H1 (cell line): ENCODE data around the gene STK39. TPM values are rescaled to one million over a fixed set of nuclear protein-coding genes. Genes with fewer than 3 reads are reported as not detected.

Experiments used
- CTCF ChIA-PET: fragments of 300-600 bp; sonication (Branson Sonifier 250); formaldehyde crosslinking; loops from one replicate; lab custom pipeline; 2021; ENCODE audit not compliant: partially characterized antibody; lab: Charles Lee
- POLR2A ChIA-PET: fragments of 300-600 bp; sonication (Branson Sonifier 250); formaldehyde crosslinking; loops from one replicate; lab custom pipeline; 2021; ENCODE audit warnings: inconsistent platforms; ENCODE audit not compliant: partially characterized antibody; lab: Charles Lee
- DNase-seq, 2 experiments: peaks; one replicate each; pipeline versions ENCODE4 v3.0.0 to v3.0.0-alpha.2; 2010 to 2022; ENCODE audit warnings: low spot score in 2 of 2, low read depth in 1 of 2, mixed read lengths in 1 of 2
- FAIRE-seq: peaks from 2 replicates; lab custom pipeline; 2011; peaks lifted over from hg19 to GRCh38; lab: Jason Lieb, UNC
- H2AFZ ChIP-seq: 2 replicates; pipeline ENCODE4 v1.8.1; 2012; ENCODE audit warnings: low read length, inconsistent platforms
- H2AK5ac ChIP-seq: 2 replicates; pipeline ENCODE4 v1.6.1; 2013; ENCODE audit warnings: low read depth, low read length
- H2BK120ac ChIP-seq: replicated peaks from 2 replicates; pipeline ENCODE3; 2013; ENCODE audit warnings: low read depth, low read length, inconsistent platforms
- H2BK12ac ChIP-seq: 2 replicates; pipeline ENCODE4 v1.6.1; 2013; ENCODE audit warnings: low read depth, low read length
- H2BK15ac ChIP-seq: 2 replicates; pipeline ENCODE4 v1.6.1; 2013; ENCODE audit warnings: low read length
- H2BK20ac ChIP-seq: 2 replicates; pipeline ENCODE4 v1.6.1; 2013; ENCODE audit warnings: low read length
- H2BK5ac ChIP-seq: 2 replicates; pipeline ENCODE4 v1.6.1; 2013; ENCODE audit warnings: low read depth, low read length
- H3K14ac ChIP-seq: 2 replicates; pipeline ENCODE4 v1.6.1; 2013; ENCODE audit warnings: inconsistent platforms; ENCODE audit not compliant: insufficient read length
- H3K18ac ChIP-seq: 2 replicates; pipeline ENCODE4 v1.6.1; 2013; ENCODE audit warnings: low read length; ENCODE audit errors: extremely low read depth
- H3K23ac ChIP-seq: 2 replicates; pipeline ENCODE4 v1.6.1; 2013; ENCODE audit warnings: inconsistent platforms; ENCODE audit not compliant: insufficient read length
- H3K23me2 ChIP-seq: 2 replicates; pipeline ENCODE4 v1.6.1; 2013; ENCODE audit warnings: low read depth, low read length
- H3K27ac ChIP-seq: 2 replicates; pipeline ENCODE4 v1.6.1; 2011; ENCODE audit warnings: low read depth, low read length, inconsistent platforms
- H3K27me3 ChIP-seq, 4 experiments: replicated peaks in 1 of 4; 1 replicate in 1 of 4; 2 replicates in 3 of 4; pipeline versions ENCODE4 v1.6.1 to v1.8.1; 2011 to 2013; ENCODE audit warnings: low read length in 3 of 4, mild to moderate bottlenecking in 3 of 4, inconsistent platforms in 2 of 4, mixed read lengths in 2 of 4, moderate library complexity in 1 of 4; ENCODE audit not compliant: control insufficient read depth in 3 of 4, insufficient read depth in 3 of 4; ENCODE audit errors: extremely low read depth in 1 of 4
- H3K36me3 ChIP-seq, 4 experiments: 2 replicates each; pipeline versions ENCODE4 v1.6.1 to v1.8.1; 2011 to 2013; ENCODE audit warnings: mild to moderate bottlenecking in 4 of 4, low read length in 3 of 4, moderate library complexity in 2 of 4, control low read depth in 1 of 4, inconsistent platforms in 1 of 4; ENCODE audit not compliant: insufficient read depth in 4 of 4, control insufficient read depth in 2 of 4
- H3K4ac ChIP-seq: replicated peaks from 2 replicates; pipeline ENCODE3; 2013; ENCODE audit warnings: low read length, low read depth, mixed read lengths, inconsistent platforms; ENCODE audit not compliant: insufficient read length
- H3K4me1 ChIP-seq, 4 experiments: replicated peaks in 1 of 4; 1 replicate in 1 of 4; 2 replicates in 3 of 4; pipeline versions ENCODE4 v1.6.1 to v1.8.1; 2011 to 2013; ENCODE audit warnings: low read length in 3 of 4, inconsistent platforms in 2 of 4, mixed read lengths in 1 of 4; ENCODE audit not compliant: insufficient read depth in 4 of 4, control insufficient read depth in 3 of 4
- H3K4me2 ChIP-seq, 2 experiments: 2 replicates each; pipeline versions ENCODE4 v1.6.1 to v1.8.1; 2011 to 2013; ENCODE audit warnings: low read depth in 2 of 2, low read length in 2 of 2, control low read depth in 1 of 2, inconsistent platforms in 1 of 2, mild to moderate bottlenecking in 1 of 2; ENCODE audit not compliant: insufficient read depth in 1 of 2
- H3K4me3 ChIP-seq, 4 experiments: fragments of 200-600, 300-600 bp in 1 of 4; sonication (generic), shearing (Covaris generic), sonication (Bioruptor Twin) in 1 of 4; 2 replicates each; pipeline versions ENCODE4 v1.5.1 to v1.8.1; 2011 to 2016; ENCODE audit warnings: low read length in 4 of 4, low read depth in 3 of 4, control low read depth in 2 of 4, inconsistent platforms in 2 of 4, mild to moderate bottlenecking in 2 of 4, mixed read lengths in 1 of 4, moderate library complexity in 1 of 4; ENCODE audit not compliant: insufficient read depth in 2 of 4; ENCODE audit errors: extremely low read depth in 1 of 4
- H3K56ac ChIP-seq: replicated peaks from 2 replicates; pipeline ENCODE3; 2013; ENCODE audit warnings: low read depth, mild to moderate bottlenecking, mixed read lengths, low read length, inconsistent platforms; ENCODE audit not compliant: insufficient read length
- H3K79me1 ChIP-seq: 2 replicates; pipeline ENCODE4 v1.6.1; 2013; ENCODE audit warnings: low read depth, low read length, control low read depth
- H3K79me2 ChIP-seq, 2 experiments: 2 replicates each; pipeline versions ENCODE4 v1.6.1 to v1.8.1; 2012 to 2013; ENCODE audit warnings: low read length in 2 of 2, mild to moderate bottlenecking in 2 of 2, inconsistent platforms in 1 of 2; ENCODE audit not compliant: insufficient read depth in 2 of 2, control insufficient read depth in 1 of 2
- H3K9ac ChIP-seq, 4 experiments: replicated peaks in 1 of 4; 1 replicate in 1 of 4; 2 replicates in 3 of 4; pipeline versions ENCODE4 v1.6.1 to v1.8.1; 2011 to 2013; ENCODE audit warnings: low read depth in 3 of 4, low read length in 3 of 4, control low read depth in 2 of 4, mild to moderate bottlenecking in 2 of 4, moderate library complexity in 2 of 4, inconsistent platforms in 1 of 4; ENCODE audit errors: extremely low read depth in 1 of 4
- H3K9me3 ChIP-seq, 2 experiments: 2 replicates each; pipeline versions ENCODE4 v1.6.1 to v1.8.1; 2012 to 2013; ENCODE audit warnings: mild to moderate bottlenecking in 2 of 2, moderate library complexity in 2 of 2, control low read depth in 1 of 2, inconsistent platforms in 1 of 2, low read depth in 1 of 2, low read length in 1 of 2, mixed read lengths in 1 of 2; ENCODE audit not compliant: insufficient read depth in 2 of 2
- H4K20me1 ChIP-seq, 2 experiments: replicated peaks in 1 of 2; 2 replicates each; pipeline versions ENCODE3 to v1.8.1; 2011 to 2013; ENCODE audit warnings: inconsistent platforms in 2 of 2, low read length in 2 of 2, mild to moderate bottlenecking in 1 of 2; ENCODE audit not compliant: insufficient read depth in 2 of 2, control insufficient read depth in 1 of 2
- H4K5ac ChIP-seq: 2 replicates; pipeline ENCODE4 v1.6.1; 2013; ENCODE audit warnings: low read length, low read depth, mixed read lengths, inconsistent platforms; ENCODE audit not compliant: insufficient read length
- H4K8ac ChIP-seq: 2 replicates; pipeline ENCODE4 v1.8.0; 2013; ENCODE audit warnings: mild to moderate bottlenecking, moderate library complexity, low read length, inconsistent platforms; ENCODE audit not compliant: insufficient read depth; ENCODE audit errors: extremely low read depth
- H4K91ac ChIP-seq: replicated peaks from 2 replicates; pipeline ENCODE3; 2013; ENCODE audit warnings: low read length, mixed read lengths, inconsistent platforms; ENCODE audit not compliant: insufficient read length
- HDAC6 ChIP-seq: IDR thresholded peaks from one replicate; pipeline ENCODE4 v1.7.1; 2012; ENCODE audit warnings: low read depth, mild to moderate bottlenecking, inconsistent platforms, low read length, moderate library complexity
- POLR2A ChIP-seq, 2 experiments: IDR thresholded peaks; 1 replicate in 1 of 2; 2 replicates in 1 of 2; pipeline ENCODE4 v1.6.1; 2011; ENCODE audit warnings: low read depth in 2 of 2, low read length in 2 of 2, mild to moderate bottlenecking in 2 of 2; ENCODE audit errors: control extremely low read depth in 1 of 2
- SUZ12 ChIP-seq: fragments of 200-600 bp; sonication (generic); IDR thresholded peaks from 2 replicates; pipeline ENCODE4 v1.6.1; 2012; ENCODE audit warnings: mild to moderate bottlenecking, inconsistent platforms, low read length, moderate library complexity, mixed read lengths
- WGBS, 2 experiments: shearing (Covaris generic) in 1 of 2; methylation state at CpG; one replicate each; pipeline versions ENCODE4 v1.1.6 to v1.1.7; 2013 to 2015; ENCODE audit warnings: low lambda C conversion rate in 2 of 2, mixed read lengths in 2 of 2, inconsistent platforms in 1 of 2, low coverage in 1 of 2, missing lambda C conversion rate in 1 of 2; ENCODE audit not compliant: insufficient replicate concordance in 2 of 2, insufficient coverage in 1 of 2, insufficient read length in 1 of 2; ENCODE audit errors: extremely low coverage in 1 of 2, missing lambda C conversion rate in 1 of 2; 5-methylcytosine and 5-hydroxymethylcytosine counted together
- polyA plus RNA-seq, 7 experiments: library from polyadenylated mRNA; depleted of rRNA in 3 of 7; stranded (reverse) in 5 of 7; unstranded in 2 of 7; fragments of >200 nt in 5 of 7; fragments of 200-250 nt in 2 of 7; gene quantifications; 1 replicate in 5 of 7; 2 replicates in 1 of 7; 4 replicates in 1 of 7; pipeline versions ENCODE4 v1.2.1 to v1.2.3, GENCODE V29; 2011 to 2013; ENCODE audit warnings: missing spikeins in 2 of 7, mixed read lengths in 2 of 7
- total RNA-seq: library from RNA; stranded (reverse); fragmentation: NEBNext Ultra II Directional; extraction: Animal tissue kit (Norgen Biotek cat#: 25700); gene quantifications from 2 replicates; pipeline ENCODE4 v1.2.1, GENCODE V29; 2021

The STK39 gene
- total and polyA plus RNA-seq, 2 of the 8 experiments (the other 6 are each of a cell fraction or from before 2014, with no cell fraction given) = 13.7 to 23.8 TPM

DNA sequence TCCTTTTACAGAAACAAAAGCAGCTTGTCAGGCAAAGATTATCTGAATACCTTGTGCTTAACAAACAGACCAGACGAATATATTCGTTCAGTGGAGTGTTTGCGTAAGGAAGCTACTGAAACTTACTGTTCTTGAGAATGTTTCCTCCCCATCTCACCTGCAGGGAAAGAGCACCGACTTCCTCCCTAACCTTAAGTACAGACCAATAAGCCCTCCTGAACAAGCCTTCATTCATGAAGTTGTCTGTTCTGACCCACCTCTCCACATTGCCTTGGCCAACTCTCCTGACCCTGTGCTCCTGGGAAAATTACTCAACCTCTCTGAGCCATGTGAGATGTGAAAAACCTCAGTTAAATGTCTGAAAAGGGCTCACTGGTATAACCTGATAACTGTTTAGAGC, 35.2 kb downstream of the STK39 start:
- Histone ChIP-seq H2BK12ac (no peak overlapping the region), H3K4me3 (no peak overlapping the region), H3K14ac (no peak overlapping the region), H2BK5ac (no peak overlapping the region), H2BK15ac (no peak overlapping the region), H3K79me2 (no peaks in the 10 kb centered on the region; a peak in 1 of 4 replicates), H3K4me1 (peaks cover 0 to 5% (median 1%) of the 10 kb centered on the region in 4 experiments; a peak in 2 of 7 replicates), H3K4ac (no peak overlapping the region), H2BK120ac (no peak overlapping the region), H3K27ac (no peak overlapping the region), H3K27me3 (no peaks in the 10 kb centered on the region), H3K18ac (no peak overlapping the region), H2AFZ (no peak overlapping the region), H4K20me1 (no peaks in the 10 kb centered on the region), H3K23ac (no peak overlapping the region), H3K56ac (no peak overlapping the region), H3K4me2 (no peak overlapping the region), H3K79me1 (no peaks in the 10 kb centered on the region), H3K36me3 (no peaks in the 10 kb centered on the region), H4K91ac (no peak overlapping the region), H3K9me3 (no peaks in the 10 kb centered on the region), H2BK20ac (no peak overlapping the region), H4K8ac (no peak overlapping the region), H3K23me2 (no peaks in the 10 kb centered on the region), H4K5ac (no peak overlapping the region), H2AK5ac (no peak overlapping the region), H3K9ac (no peak overlapping the region)
- TF ChIP-seq POLR2A (IDR thresholded peaks at IDR 0.05; ENCODE audit: control extremely low read depth in 1 of 2, low read depth in 2 of 2, low read length in 2 of 2) (no peak), HDAC6 (no peak), SUZ12 (no peak)
- FAIRE-seq (no peak), DNase-seq (no peak)
- ChIA-PET CTCF (no interaction called here), POLR2A (no interaction called here)
- 63% methylated on average over 4 of the region's 4 CpGs; no CpG with 5 or more reads in 1 of the 2 experiments for WGBS, 2 experiments
